Endodermal cell (in vitro differentiated cells): Measurements from ENCODE around the gene PXMP4. TPM values are rescaled to one million over a fixed set of nuclear protein-coding genes. Genes with fewer than 3 reads are reported as not detected.

Experiments
- DNase-seq: peaks from one replicate; pipeline ENCODE4 v3.0.0-alpha.2; 2017
- H3K27ac ChIP-seq: 2 replicates; pipeline ENCODE4 v1.5.1; 2013; ENCODE audit warnings: mild to moderate bottlenecking, low read depth, low read length, moderate library complexity
- H3K27me3 ChIP-seq: 2 replicates; pipeline ENCODE4 v1.6.1; 2013; ENCODE audit warnings: mild to moderate bottlenecking, low read length, moderate library complexity; ENCODE audit not compliant: insufficient read depth, control insufficient read depth, poor library complexity, severe bottlenecking
- H3K36me3 ChIP-seq: 2 replicates; pipeline ENCODE4 v1.7.0; 2013; ENCODE audit warnings: mild to moderate bottlenecking, low read length, moderate library complexity; ENCODE audit not compliant: control insufficient read depth, insufficient read depth
- H3K4me1 ChIP-seq: one replicate; pipeline ENCODE4 v1.7.0; 2013; ENCODE audit warnings: low read length; ENCODE audit not compliant: control insufficient read depth, insufficient read depth
- H3K4me3 ChIP-seq: 2 replicates; pipeline ENCODE4 v1.5.1; 2013; ENCODE audit warnings: mild to moderate bottlenecking, low read length, moderate library complexity
- H3K9ac ChIP-seq: 2 replicates; pipeline ENCODE4 v1.6.1; 2013; ENCODE audit warnings: mild to moderate bottlenecking, low read length, moderate library complexity; ENCODE audit not compliant: poor library complexity, severe bottlenecking; ENCODE audit errors: extremely low read depth
- H3K9me3 ChIP-seq: 2 replicates; pipeline ENCODE4 v1.6.1; 2013; ENCODE audit warnings: mild to moderate bottlenecking, low read length, moderate library complexity; ENCODE audit not compliant: control insufficient read depth
- H3K27ac Mint-ChIP-seq: 2 replicates; pipeline ENCODE4 v1.8.0; 2020; ENCODE audit warnings: mixed read lengths
- H3K27me3 Mint-ChIP-seq: 2 replicates; pipeline ENCODE4 v1.8.0; 2021; ENCODE audit warnings: mild to moderate bottlenecking, mixed read lengths; ENCODE audit not compliant: insufficient read depth
- H3K36me3 Mint-ChIP-seq: 2 replicates; pipeline ENCODE4 v1.8.0; 2020; ENCODE audit warnings: low read depth, mixed read lengths
- H3K4me1 Mint-ChIP-seq: 2 replicates; pipeline ENCODE4 v1.8.0; 2020; ENCODE audit warnings: mixed read lengths
- H3K4me3 Mint-ChIP-seq: 2 replicates; pipeline ENCODE4 v1.8.0; 2020; ENCODE audit warnings: mild to moderate bottlenecking, moderate library complexity, mixed read lengths
- H3K9me3 Mint-ChIP-seq: 2 replicates; pipeline ENCODE4 v1.8.0; 2020; ENCODE audit warnings: mild to moderate bottlenecking, mixed read lengths
- WGBS, 2 experiments: methylation state at CpG; one replicate each; pipeline versions ENCODE4 v1.1.5 to v1.1.7; 2013; ENCODE audit warnings: missing lambda C conversion rate in 2 of 2, mixed read lengths in 1 of 2; ENCODE audit not compliant: insufficient coverage in 1 of 2, insufficient read length in 1 of 2; 5-methylcytosine and 5-hydroxymethylcytosine counted together
- total RNA-seq, 2 donors: library from RNA; stranded (reverse); fragmentation: NEBNext Ultra II Directional in 1 of 2; extraction: Animal tissue kit (Norgen Biotek cat#: 25700) in 1 of 2; gene quantifications; 2 replicates in 1 of 2; 3 replicates in 1 of 2; pipeline ENCODE4 v1.2.1, GENCODE V29; 2021
- TF ChIP-seq, protein P1 (sequence below): fragments of 200-600 bp; sonication (generic); conservative IDR thresholded peaks from 2 replicates; pipeline ENCODE4 v1.5.0; 2021; ENCODE audit warnings: antibody characterized with exemption, mild to moderate bottlenecking

Gene PXMP4
- total RNA-seq, 2 donors from 2014 or later = 1.5 to 3.8 TPM

DNA sequence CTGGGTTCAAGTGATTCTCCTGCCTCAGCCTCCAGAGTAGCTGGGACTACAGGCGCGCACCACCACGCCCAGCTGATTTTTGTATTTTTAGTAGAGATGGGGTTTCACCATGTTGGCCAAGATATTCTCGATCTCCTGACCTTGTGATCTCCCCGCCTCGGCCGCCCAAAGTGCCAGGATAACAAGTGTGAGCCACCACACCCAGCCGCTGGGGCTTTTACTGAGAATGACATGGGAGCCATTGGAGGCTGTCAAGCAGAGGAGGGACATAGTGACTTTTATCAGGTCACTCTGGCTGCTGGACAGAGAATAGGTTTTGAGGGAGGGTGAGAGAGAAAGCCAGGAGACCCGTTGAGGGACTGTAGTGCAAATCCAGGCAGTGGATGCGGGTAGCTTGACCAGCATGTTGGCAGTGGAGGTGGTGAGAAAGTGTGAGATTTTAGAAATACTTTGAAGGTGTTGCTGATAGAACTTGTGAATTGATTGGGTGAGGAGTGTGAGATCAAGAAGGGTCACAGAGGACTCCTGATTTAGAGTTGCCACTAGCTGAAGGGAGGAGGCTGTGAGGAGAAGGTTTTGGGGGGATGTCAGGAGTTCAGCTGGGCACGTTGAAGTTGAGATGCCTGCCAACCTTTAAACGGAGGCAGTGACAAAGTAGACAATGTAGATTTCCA, 26.4 kb upstream of the PXMP4 start:
- Mint-ChIP-seq H3K27ac (no peak overlapping the region), H3K36me3 (peaks cover 31% of the 10 kb centered on the region), H3K4me1 (peaks cover 3% of the 10 kb centered on the region), H3K27me3 (no peaks in the 10 kb centered on the region), H3K9me3 (peaks cover 2% of the 10 kb centered on the region), H3K4me3 (no peak overlapping the region)
- Histone ChIP-seq H3K4me1 (no peaks in the 10 kb centered on the region), H3K9ac (no peak overlapping the region), H3K9me3 (no peaks in the 10 kb centered on the region), H3K27ac (no peak overlapping the region), H3K27me3 (no peaks in the 10 kb centered on the region), H3K36me3 (peaks cover 7% of the 10 kb centered on the region), H3K4me3 (no peak overlapping the region)
- TF ChIP-seq, protein P1, sequence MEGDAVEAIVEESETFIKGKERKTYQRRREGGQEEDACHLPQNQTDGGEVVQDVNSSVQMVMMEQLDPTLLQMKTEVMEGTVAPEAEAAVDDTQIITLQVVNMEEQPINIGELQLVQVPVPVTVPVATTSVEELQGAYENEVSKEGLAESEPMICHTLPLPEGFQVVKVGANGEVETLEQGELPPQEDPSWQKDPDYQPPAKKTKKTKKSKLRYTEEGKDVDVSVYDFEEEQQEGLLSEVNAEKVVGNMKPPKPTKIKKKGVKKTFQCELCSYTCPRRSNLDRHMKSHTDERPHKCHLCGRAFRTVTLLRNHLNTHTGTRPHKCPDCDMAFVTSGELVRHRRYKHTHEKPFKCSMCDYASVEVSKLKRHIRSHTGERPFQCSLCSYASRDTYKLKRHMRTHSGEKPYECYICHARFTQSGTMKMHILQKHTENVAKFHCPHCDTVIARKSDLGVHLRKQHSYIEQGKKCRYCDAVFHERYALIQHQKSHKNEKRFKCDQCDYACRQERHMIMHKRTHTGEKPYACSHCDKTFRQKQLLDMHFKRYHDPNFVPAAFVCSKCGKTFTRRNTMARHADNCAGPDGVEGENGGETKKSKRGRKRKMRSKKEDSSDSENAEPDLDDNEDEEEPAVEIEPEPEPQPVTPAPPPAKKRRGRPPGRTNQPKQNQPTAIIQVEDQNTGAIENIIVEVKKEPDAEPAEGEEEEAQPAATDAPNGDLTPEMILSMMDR = no peak
- DNase-seq = no peak
- WGBS, 2 experiments = 91 to 92% methylated on average over 8 to 12 of the region's 12 CpGs

DNA sequence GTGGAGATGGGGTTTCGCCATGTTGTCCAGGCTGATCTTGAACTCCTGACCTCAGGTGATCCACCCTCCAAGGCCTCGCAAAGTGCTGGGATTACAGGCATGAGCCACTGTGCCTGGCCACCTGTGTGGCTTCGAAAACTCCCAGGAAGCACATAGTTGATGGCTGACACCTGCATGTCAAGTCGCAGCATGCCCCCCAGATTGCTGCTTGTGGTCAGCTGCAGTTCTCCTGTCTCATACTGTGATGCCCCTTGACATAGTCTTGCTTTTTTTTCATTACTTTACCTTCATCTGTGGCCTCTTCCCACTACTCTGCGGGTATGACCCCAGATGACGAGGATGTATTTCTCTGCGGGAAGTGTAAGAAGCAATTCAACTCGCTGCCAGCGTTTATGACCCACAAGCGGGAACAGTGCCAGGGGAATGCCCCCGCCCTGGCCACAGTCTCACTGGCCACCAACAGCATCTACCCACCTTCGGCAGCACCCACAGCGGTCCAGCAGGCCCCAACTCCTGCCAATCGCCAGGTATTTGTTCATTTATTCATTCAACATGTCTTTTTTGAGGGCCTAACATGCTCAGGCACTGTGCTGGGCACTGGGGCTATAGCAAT, 24.8 kb upstream of the PXMP4 start:
- WGBS, 2 experiments = 94 to 95% methylated on average over 12 to 14 of the region's 14 CpGs
- no peak overlapping the region for H3K9ac ChIP-seq
- no peak overlapping the region for H3K4me3 ChIP-seq
- H3K36me3 ChIP-seq = peaks cover 3% of the 10 kb centered on the region
- no peaks in the 10 kb centered on the region for H3K9me3 ChIP-seq
- Mint-ChIP-seq H3K4me3 (no peak overlapping the region), H3K9me3 (peaks cover 2% of the 10 kb centered on the region), H3K27ac (no peak overlapping the region), H3K4me1 (peaks cover 3% of the 10 kb centered on the region), H3K27me3 (no peaks in the 10 kb centered on the region), H3K36me3 (peaks cover 31% of the 10 kb centered on the region)
- H3K27me3 ChIP-seq = no peaks in the 10 kb centered on the region
- no peak for DNase-seq
- no peaks in the 10 kb centered on the region for H3K4me1 ChIP-seq
- no peak overlapping the region for H3K27ac ChIP-seq
- TF ChIP-seq, protein P1 = no peak

DNA sequence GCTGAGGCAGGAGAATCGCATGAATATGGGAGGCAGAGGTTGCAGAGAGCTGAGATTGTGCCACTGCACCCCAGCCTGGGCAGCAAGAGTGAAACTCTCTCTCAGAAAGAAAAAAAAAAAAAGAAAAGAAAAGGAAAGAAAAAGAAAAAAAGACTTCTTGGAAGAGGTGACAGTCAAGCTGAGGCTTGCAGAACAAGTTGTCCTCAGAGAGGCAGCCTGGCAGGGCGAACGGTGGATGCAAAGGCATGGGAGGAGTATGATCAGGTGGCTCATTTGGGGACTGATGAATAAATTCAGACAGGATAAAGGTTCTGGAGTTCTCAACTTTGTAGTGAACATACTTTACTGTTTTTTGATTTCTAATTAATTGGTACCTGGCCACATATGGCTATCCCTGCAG, 24.1 kb upstream of the PXMP4 start:
- TF ChIP-seq, protein P1 = no peak
- WGBS, 2 experiments = 95 to 98% methylated on average over 3 of the region's 3 CpGs
- no peaks in the 10 kb centered on the region for H3K27me3 Mint-ChIP-seq
- no peak overlapping the region for H3K9ac ChIP-seq
- no peaks in the 10 kb centered on the region for H3K27me3 ChIP-seq
- H3K4me1 ChIP-seq = no peaks in the 10 kb centered on the region
- H3K9me3 ChIP-seq = no peaks in the 10 kb centered on the region
- no peak overlapping the region for H3K27ac Mint-ChIP-seq
- peaks cover 3% of the 10 kb centered on the region for H3K36me3 ChIP-seq
- H3K4me3 Mint-ChIP-seq = no peak overlapping the region
- H3K9me3 Mint-ChIP-seq = peaks cover 3% of the 10 kb centered on the region
- H3K4me3 ChIP-seq = no peak overlapping the region
- no peak for DNase-seq
- peaks cover 3% of the 10 kb centered on the region for H3K4me1 Mint-ChIP-seq
- no peak overlapping the region for H3K27ac ChIP-seq
- peaks cover 31% of the 10 kb centered on the region for H3K36me3 Mint-ChIP-seq
